ENCODE measurements around the gene PFN1. TPM values are rescaled to one million over a fixed set of nuclear protein-coding genes. Genes with fewer than 3 reads are reported as not detected.

Gene PFN1
- total RNA-seq, 1 experiment from 2014 or later, result 367 TPM

GRCh38 chr17:4946312-4946976, 1.9 kb downstream of the PFN1 start:
- H3K9me3 ChIP-seq, result no peaks in the 10 kb centered on the region
- peak overlapping the region; percentile 97 for H3K4me3 ChIP-seq (ENCODE audit: low read depth, low read length)
- TF ChIP-seq CTCF (IDR thresholded peaks at IDR 0.05; ENCODE audit: insufficient read depth in 1 of 2, low read depth in 1 of 2, low read length in 1 of 2, severe bottlenecking in 1 of 2, unreplicated experiment in 1 of 2), result no peak
- Mint-ChIP-seq H3K4me1 (ENCODE audit: low read depth, unreplicated experiment) (peaks cover 9% of the 10 kb centered on the region), H3K36me3 (ENCODE audit: insufficient read depth, unreplicated experiment) (peaks cover 43% of the 10 kb centered on the region), H3K9me3 (ENCODE audit: unreplicated experiment) (no peaks in the 10 kb centered on the region), H3K27ac (ENCODE audit: unreplicated experiment) (peak overlapping the region; percentile 87), H3K4me3 (ENCODE audit: unreplicated experiment) (peak overlapping the region; percentile 85), H3K27me3 (ENCODE audit: insufficient read depth, unreplicated experiment) (no peaks in the 10 kb centered on the region)
- ChIA-PET CTCF (interaction anchor here (0.8 kb wide), 1 partner anchor 21 kb away, joined by 3 read pairs; the partner anchor contains the start of gene SPAG7), POLR2A (no interaction called here)
- peaks cover 11% of the 10 kb centered on the region for H3K4me1 ChIP-seq
- no peaks in the 10 kb centered on the region for H3K27me3 ChIP-seq (replicated peaks; ENCODE audit: control insufficient read depth, insufficient read depth, low read length)
- no peaks in the 10 kb centered on the region; the same call in 1 of the 2 replicates for H3K36me3 ChIP-seq (ENCODE audit: control insufficient read depth, insufficient read depth, low read length)
- TSS peak; percentile 56 for BruUV-seq (replicated peaks)
- no peak for DNase-seq
- intact Hi-C loops (cut with micrococcal nuclease; ENCODE audit: unreplicated experiment), result no loop called here

GRCh38 chr17:4945944-4946280, 2.4 kb downstream of the PFN1 start:
- Mint-ChIP-seq H3K4me3 (ENCODE audit: unreplicated experiment) (peak overlapping the region; percentile 85), H3K27ac (ENCODE audit: unreplicated experiment) (peak overlapping the region; percentile 87), H3K27me3 (ENCODE audit: insufficient read depth, unreplicated experiment) (no peaks in the 10 kb centered on the region), H3K36me3 (ENCODE audit: insufficient read depth, unreplicated experiment) (peaks cover 43% of the 10 kb centered on the region), H3K4me1 (ENCODE audit: low read depth, unreplicated experiment) (peaks cover 8% of the 10 kb centered on the region), H3K9me3 (ENCODE audit: unreplicated experiment) (no peaks in the 10 kb centered on the region)
- no peaks in the 10 kb centered on the region for H3K9me3 ChIP-seq
- no peak overlapping the region for H3K4me3 ChIP-seq (ENCODE audit: low read depth, low read length)
- ChIA-PET POLR2A (no interaction called here), CTCF (no interaction called here)
- no peaks in the 10 kb centered on the region for H3K27me3 ChIP-seq (replicated peaks; ENCODE audit: control insufficient read depth, insufficient read depth, low read length)
- 0 out of 2 replicates have a peak, but pooled peaks cover 7% of the 10 kb centered on the region for H3K4me1 ChIP-seq
- TF ChIP-seq CTCF (IDR thresholded peaks at IDR 0.05; ENCODE audit: insufficient read depth in 1 of 2, low read depth in 1 of 2, low read length in 1 of 2, severe bottlenecking in 1 of 2, unreplicated experiment in 1 of 2), result no peak
- BruUV-seq (replicated peaks), result no TSS peak
- no peak for DNase-seq
- intact Hi-C loops (cut with micrococcal nuclease; ENCODE audit: unreplicated experiment), result no loop called here
- H3K36me3 ChIP-seq (ENCODE audit: control insufficient read depth, insufficient read depth, low read length), result no peaks in the 10 kb centered on the region; the same call in 1 of the 2 replicates

- no peaks in the 10 kb centered on the region; the same call in 1 of the 2 replicates for H3K36me3 ChIP-seq (ENCODE audit: control insufficient read depth, insufficient read depth, low read length)
- no peaks in the 10 kb centered on the region for H3K27me3 ChIP-seq (replicated peaks; ENCODE audit: control insufficient read depth, insufficient read depth, low read length)
- BruUV-seq (replicated peaks), result no TSS peak
- intact Hi-C loops (cut with micrococcal nuclease; ENCODE audit: unreplicated experiment), result no loop called here
- Mint-ChIP-seq H3K9me3 (ENCODE audit: unreplicated experiment) (no peaks in the 10 kb centered on the region), H3K4me3 (ENCODE audit: unreplicated experiment) (peak overlapping the region; percentile 50), H3K4me1 (ENCODE audit: low read depth, unreplicated experiment) (peaks cover 5% of the 10 kb centered on the region), H3K27me3 (ENCODE audit: insufficient read depth, unreplicated experiment) (no peaks in the 10 kb centered on the region), H3K27ac (ENCODE audit: unreplicated experiment) (peak overlapping the region; percentile 12), H3K36me3 (ENCODE audit: insufficient read depth, unreplicated experiment) (peaks cover 44% of the 10 kb centered on the region)
- DNase-seq, result peak; percentile 43 to 58
- CTCF ChIA-PET, result interaction anchor here (0.7 kb wide), 1 partner anchor 22 kb away, joined by 3 read pairs; the partner anchor contains the start of gene SPAG7
- TF ChIP-seq CTCF (IDR thresholded peaks at IDR 0.05; ENCODE audit: insufficient read depth in 1 of 2, low read depth in 1 of 2, low read length in 1 of 2, severe bottlenecking in 1 of 2, unreplicated experiment in 1 of 2), result no peak
- POLR2A ChIA-PET, result no interaction called here
- H3K4me1 ChIP-seq, result 0 out of 2 replicates have a peak, but pooled peaks cover 7% of the 10 kb centered on the region
- no peaks in the 10 kb centered on the region for H3K9me3 ChIP-seq
- H3K4me3 ChIP-seq (ENCODE audit: low read depth, low read length), result no peak overlapping the region
Observed at GRCh38 chr17:4945176-4945943, 3.0 kb downstream of the PFN1 start.

Data from Caco-2 (cell line).